CD8-positive, alpha-beta memory T cell (primary cell): ENCODE data around the gene UQCR11. TPM values are rescaled to one million over a fixed set of nuclear protein-coding genes. Genes with fewer than 3 reads are reported as not detected.
A peak's percentile ranks its signal among the peaks of the same experiment; 100 is the strongest.

Experiments used
- CTCF ChIA-PET: fragments of 350-600 bp; sonication (Branson Sonifier 250); formaldehyde crosslinking; loops from one replicate; lab custom pipeline; 2021; ENCODE audit warnings: antibody characterized with exemption; lab: Charles Lee
- POLR2A ChIA-PET: fragments of 350-600 bp; sonication (Branson Sonifier 250); formaldehyde crosslinking; loops from one replicate; lab custom pipeline; 2021; ENCODE audit warnings: antibody characterized with exemption; lab: Charles Lee
- DNase-seq, 5 donors: peaks; one replicate each; pipeline versions ENCODE4 v3.0.0 to v3.0.0-alpha.2; 2020 to 2022; ENCODE audit warnings: mixed read lengths in 1 of 5
- H3K27ac ChIP-seq: one replicate; pipeline ENCODE4 v1.7.0; 2013; ENCODE audit warnings: low read depth, mild to moderate bottlenecking, low read length, moderate library complexity
- H3K27me3 ChIP-seq: 2 replicates; pipeline ENCODE4 v1.7.0; 2013; ENCODE audit warnings: low read length, mild to moderate bottlenecking; ENCODE audit not compliant: insufficient read depth, poor library complexity, severe bottlenecking
- H3K36me3 ChIP-seq: 2 replicates; pipeline ENCODE4 v1.7.0; 2013; ENCODE audit warnings: mild to moderate bottlenecking, low read length, moderate library complexity; ENCODE audit not compliant: insufficient read depth
- H3K4me1 ChIP-seq: 2 replicates; pipeline ENCODE4 v1.7.0; 2013; ENCODE audit warnings: mild to moderate bottlenecking, low read length, moderate library complexity; ENCODE audit not compliant: insufficient read depth
- H3K4me3 ChIP-seq: 2 replicates; pipeline ENCODE4 v1.7.0; 2013; ENCODE audit warnings: mild to moderate bottlenecking, low read length
- H3K9me3 ChIP-seq: 2 replicates; pipeline ENCODE4 v1.7.0; 2013; ENCODE audit warnings: mild to moderate bottlenecking, low read length
- H3K27ac Mint-ChIP-seq, 8 donors: one replicate each; pipeline ENCODE4 v1.8.0; 2020 to 2021; ENCODE audit warnings: mixed read lengths in 8 of 8, mild to moderate bottlenecking in 6 of 8, inconsistent platforms in 3 of 8, moderate library complexity in 3 of 8
- H3K27me3 Mint-ChIP-seq, 2 donors: one replicate each; pipeline ENCODE4 v1.8.0; 2020 to 2021; ENCODE audit warnings: mixed read lengths in 2 of 2, mild to moderate bottlenecking in 1 of 2, moderate library complexity in 1 of 2
- H3K36me3 Mint-ChIP-seq, 3 donors: one replicate each; pipeline ENCODE4 v1.8.0; 2020 to 2021; ENCODE audit warnings: mixed read lengths in 3 of 3, inconsistent platforms in 1 of 3, mild to moderate bottlenecking in 1 of 3
- H3K4me1 Mint-ChIP-seq, 3 donors: one replicate each; pipeline ENCODE4 v1.8.0; 2020 to 2021; ENCODE audit warnings: mixed read lengths in 3 of 3, inconsistent platforms in 1 of 3, mild to moderate bottlenecking in 1 of 3
- H3K4me3 Mint-ChIP-seq, 7 donors: one replicate each; pipeline ENCODE4 v1.8.0; 2020 to 2021; ENCODE audit warnings: mixed read lengths in 7 of 7, mild to moderate bottlenecking in 6 of 7, moderate library complexity in 4 of 7, inconsistent platforms in 2 of 7
- H3K9me3 Mint-ChIP-seq, 5 donors: one replicate each; pipeline ENCODE4 v1.8.0; 2020 to 2022; ENCODE audit warnings: mixed read lengths in 5 of 5, mild to moderate bottlenecking in 3 of 5, moderate library complexity in 2 of 5, inconsistent platforms in 1 of 5
- polyA plus RNA-seq: library from polyadenylated mRNA; unstranded; fragments of 300-500 nt; fragmentation: Illumina TruSeq; gene quantifications from one replicate; pipeline ENCODE4 v1.2.3, GENCODE V29; 2021
- total RNA-seq, 2 experiments: library from RNA; stranded (reverse); gene quantifications; one replicate each; pipeline ENCODE4 v1.2.3, GENCODE V29; 2021

UQCR11 gene
- total and polyA plus RNA-seq, 3 experiments from 2014 or later: 239 to 613 (median 266) TPM

DNA sequence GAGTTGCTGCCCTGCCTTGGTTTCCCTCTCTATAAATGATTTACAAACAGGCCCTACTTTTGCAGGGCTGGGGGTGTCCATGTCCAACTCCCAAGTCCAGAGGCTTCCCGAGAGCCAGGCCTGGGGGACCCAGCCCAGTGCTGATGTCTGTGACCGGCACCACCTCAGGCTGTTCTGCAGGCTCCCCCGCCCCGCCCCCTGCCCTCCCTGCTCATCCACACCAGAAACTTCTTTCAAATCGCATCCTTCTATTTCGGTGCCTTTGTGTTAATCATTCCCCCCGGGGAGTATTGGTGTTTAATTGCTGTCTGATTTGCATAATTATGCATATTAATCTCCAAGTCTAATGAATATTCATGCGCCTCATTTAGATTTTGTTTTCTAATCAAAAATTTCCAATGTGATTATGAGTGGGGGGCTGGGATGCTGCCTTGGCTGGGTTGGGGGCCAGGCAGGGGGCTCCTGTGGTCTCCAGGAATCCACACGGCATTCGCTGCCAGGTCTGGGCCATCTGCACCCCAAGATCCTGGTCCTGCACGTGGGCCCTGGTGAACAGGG, 28.1 kb upstream of the UQCR11 start:
- Mint-ChIP-seq H3K9me3 (no peaks in the 10 kb centered on the region), H3K36me3 (peaks cover 0 to 46% (median 0%) of the 10 kb centered on the region in 3 donors), H3K4me3 (no peak overlapping the region), H3K4me1 (peaks cover under 1 to 3% (median 2%) of the 10 kb centered on the region in 3 donors), H3K27ac (no peak overlapping the region), H3K27me3 (no peaks in the 10 kb centered on the region)
- H3K27me3 ChIP-seq: no peaks in the 10 kb centered on the region
- ChIA-PET CTCF (no interaction called here), POLR2A (no interaction called here)
- no peak overlapping the region for H3K27ac ChIP-seq
- no peak overlapping the region for H3K4me3 ChIP-seq
- H3K9me3 ChIP-seq: no peaks in the 10 kb centered on the region
- H3K4me1 ChIP-seq: no peaks in the 10 kb centered on the region
- DNase-seq: no peak
- peaks cover 5% of the 10 kb centered on the region for H3K36me3 ChIP-seq

DNA sequence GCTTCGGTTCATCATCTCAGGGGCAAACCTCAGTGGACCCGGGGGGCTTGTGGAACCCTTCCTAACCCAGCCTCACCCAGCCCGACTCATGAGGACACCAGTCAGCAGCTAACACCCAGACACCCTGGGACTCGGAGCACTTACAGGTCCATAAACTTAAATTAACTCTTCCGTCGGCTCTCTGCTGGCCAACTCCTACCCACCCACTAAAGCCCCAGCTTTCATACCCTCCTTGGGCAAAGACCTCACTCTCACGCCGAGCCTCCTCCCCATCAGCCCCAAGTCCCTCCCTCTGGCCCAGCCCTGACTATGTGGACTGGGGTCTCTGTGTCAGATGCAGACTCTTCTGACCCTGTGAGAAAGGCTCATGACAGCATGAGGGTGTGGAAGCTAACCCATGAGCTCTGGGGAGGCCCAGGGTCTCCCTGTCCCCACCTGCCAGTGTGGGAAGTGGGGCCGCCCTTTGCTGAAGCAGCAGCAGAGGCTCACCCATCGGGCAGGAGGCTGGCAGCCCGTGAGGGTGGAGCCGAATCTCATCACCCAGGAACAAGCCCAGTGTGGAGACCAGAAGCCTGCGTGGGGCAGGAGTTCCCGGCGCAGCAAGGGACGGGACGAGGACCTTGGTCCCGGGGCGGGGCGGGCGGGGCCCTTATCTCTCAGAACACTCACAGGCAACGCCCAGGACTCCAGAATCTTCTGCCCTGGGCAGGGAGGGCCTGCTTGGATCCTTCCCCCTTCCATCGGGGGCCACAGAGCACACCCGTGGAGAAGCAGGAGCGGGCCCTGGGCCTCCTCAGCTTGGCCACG, 27.4 kb upstream of the UQCR11 start:
- CTCF ChIA-PET: interaction anchor here (0.7 kb wide), 1 partner anchor 84 kb away, joined by 4 read pairs; no protein-coding TSS in a partner anchor
- Mint-ChIP-seq H3K27me3 (no peaks in the 10 kb centered on the region), H3K36me3 (peaks cover 0 to 39% (median 0%) of the 10 kb centered on the region in 3 donors), H3K4me1 (peaks cover 0 to 3% (median 0%) of the 10 kb centered on the region in 3 donors), H3K4me3 (no peak overlapping the region), H3K9me3 (no peaks in the 10 kb centered on the region), H3K27ac (no peak overlapping the region)
- Histone ChIP-seq H3K27ac (peak overlapping the region; percentile 24), H3K4me3 (no peak overlapping the region), H3K27me3 (no peaks in the 10 kb centered on the region), H3K4me1 (no peaks in the 10 kb centered on the region), H3K36me3 (peaks cover 5% of the 10 kb centered on the region), H3K9me3 (no peaks in the 10 kb centered on the region)
- no peak for DNase-seq
- POLR2A ChIA-PET: interaction anchor here (0.6 kb wide), 1 partner anchor 189 kb away, joined by 4 read pairs; no protein-coding TSS in a partner anchor

DNA sequence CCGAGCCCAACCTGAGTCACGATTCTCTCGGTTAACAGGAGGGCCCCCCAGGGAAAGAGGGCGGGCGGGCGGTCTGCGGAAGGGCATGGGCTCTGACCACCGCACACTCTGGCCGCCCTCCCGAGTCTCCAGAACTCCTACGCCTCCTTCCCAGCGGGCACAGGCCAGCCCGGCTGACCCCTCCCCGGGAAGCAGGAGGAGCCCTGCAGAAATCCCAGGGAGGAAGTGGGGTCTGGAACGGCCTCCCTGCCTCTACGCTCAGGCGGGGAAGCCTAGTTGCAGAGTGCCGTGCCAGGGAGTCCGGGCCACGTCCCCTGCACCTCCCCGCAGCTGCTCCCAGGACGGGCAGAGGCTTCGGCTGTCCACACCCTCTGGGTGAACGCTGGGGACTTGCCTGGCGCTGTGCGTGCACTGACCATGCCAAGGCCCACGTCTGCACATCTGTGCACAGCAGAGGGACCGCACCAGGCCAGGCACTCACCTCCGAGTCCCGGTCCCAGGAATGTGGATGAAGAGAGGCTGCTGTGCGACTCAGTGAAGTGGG, 26.4 kb upstream of the UQCR11 start:
- Mint-ChIP-seq H3K27me3 (no peaks in the 10 kb centered on the region), H3K27ac (no peak overlapping the region), H3K4me3 (no peak overlapping the region), H3K4me1 (peaks cover 0 to 3% (median 0%) of the 10 kb centered on the region in 3 donors), H3K36me3 (peaks cover 0 to 33% (median 0%) of the 10 kb centered on the region in 3 donors), H3K9me3 (no peaks in the 10 kb centered on the region)
- no peaks in the 10 kb centered on the region for H3K9me3 ChIP-seq
- H3K27ac ChIP-seq: no peak overlapping the region
- peaks cover 5% of the 10 kb centered on the region for H3K36me3 ChIP-seq
- ChIA-PET POLR2A (no interaction called here), CTCF (no interaction called here)
- H3K27me3 ChIP-seq: no peaks in the 10 kb centered on the region
- H3K4me1 ChIP-seq: no peaks in the 10 kb centered on the region
- no peak for DNase-seq
- no peak overlapping the region for H3K4me3 ChIP-seq

DNA sequence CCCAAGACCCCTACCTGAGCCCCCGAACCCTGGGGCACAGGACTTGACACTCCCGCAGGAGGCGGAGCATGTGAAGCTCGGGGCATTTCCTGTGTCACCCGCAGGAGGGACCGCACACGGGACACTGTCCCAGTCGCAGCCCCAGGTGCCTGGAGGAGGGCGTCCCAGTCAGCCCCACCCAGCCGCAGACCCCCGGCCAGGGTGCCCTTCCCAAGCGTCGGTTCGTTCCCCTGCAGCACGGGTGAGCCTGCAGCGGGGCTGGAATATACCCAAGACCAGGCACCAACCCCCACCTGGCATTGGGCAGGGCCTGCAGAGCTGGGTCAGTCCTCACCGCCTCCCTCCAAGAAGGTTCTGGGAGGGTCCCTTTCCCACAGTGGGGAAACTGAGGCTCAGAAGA, 25.5 kb upstream of the UQCR11 start:
- ChIA-PET POLR2A (no interaction called here), CTCF (no interaction called here)
- H3K4me3 ChIP-seq: no peak overlapping the region
- DNase-seq: no peak
- H3K27ac ChIP-seq: no peak overlapping the region
- H3K4me3 Mint-ChIP-seq: no peak overlapping the region
- no peaks in the 10 kb centered on the region for H3K27me3 ChIP-seq
- H3K9me3 Mint-ChIP-seq: no peaks in the 10 kb centered on the region
- H3K9me3 ChIP-seq: no peaks in the 10 kb centered on the region
- H3K27ac Mint-ChIP-seq: no peak overlapping the region
- H3K4me1 Mint-ChIP-seq: peaks cover 0 to 3% (median 0%) of the 10 kb centered on the region in 3 donors
- H3K27me3 Mint-ChIP-seq: no peaks in the 10 kb centered on the region
- H3K36me3 ChIP-seq: peaks cover 5% of the 10 kb centered on the region
- no peaks in the 10 kb centered on the region for H3K4me1 ChIP-seq
- H3K36me3 Mint-ChIP-seq: peaks cover 0 to 29% (median 0%) of the 10 kb centered on the region in 3 donors

DNA sequence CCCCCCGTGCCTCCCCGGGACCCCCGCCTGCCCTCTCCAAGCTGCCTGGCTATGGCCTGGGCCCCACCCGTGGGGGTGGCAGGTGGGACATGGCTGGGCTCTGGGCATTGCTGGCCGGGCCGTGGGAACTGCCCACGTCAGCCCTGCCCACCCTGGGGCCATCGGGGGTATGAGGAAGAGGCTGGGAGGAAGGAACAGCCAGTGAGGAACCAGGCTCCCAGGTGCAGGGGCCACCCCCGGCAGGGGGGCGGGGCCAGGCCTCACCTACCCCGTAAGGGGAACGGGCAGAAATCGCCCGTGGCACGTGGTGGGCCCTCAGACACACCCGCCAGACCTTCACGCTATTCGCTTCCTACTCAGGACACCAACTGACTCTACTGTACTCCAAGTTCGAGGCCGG, 24.8 kb upstream of the UQCR11 start:
- H3K27ac ChIP-seq: no peak overlapping the region
- POLR2A ChIA-PET: no interaction called here
- peaks cover 0 to 25% (median 0%) of the 10 kb centered on the region in 3 donors for H3K36me3 Mint-ChIP-seq
- DNase-seq: no peak
- H3K4me1 Mint-ChIP-seq: no peaks in the 10 kb centered on the region
- CTCF ChIA-PET: no interaction called here
- H3K4me1 ChIP-seq: no peaks in the 10 kb centered on the region
- no peak overlapping the region for H3K4me3 ChIP-seq
- no peak overlapping the region for H3K4me3 Mint-ChIP-seq
- no peak overlapping the region for H3K27ac Mint-ChIP-seq
- H3K36me3 ChIP-seq: peaks cover 5% of the 10 kb centered on the region
- H3K9me3 ChIP-seq: no peaks in the 10 kb centered on the region
- H3K27me3 Mint-ChIP-seq: no peaks in the 10 kb centered on the region
- H3K27me3 ChIP-seq: no peaks in the 10 kb centered on the region
- H3K9me3 Mint-ChIP-seq: no peaks in the 10 kb centered on the region

DNA sequence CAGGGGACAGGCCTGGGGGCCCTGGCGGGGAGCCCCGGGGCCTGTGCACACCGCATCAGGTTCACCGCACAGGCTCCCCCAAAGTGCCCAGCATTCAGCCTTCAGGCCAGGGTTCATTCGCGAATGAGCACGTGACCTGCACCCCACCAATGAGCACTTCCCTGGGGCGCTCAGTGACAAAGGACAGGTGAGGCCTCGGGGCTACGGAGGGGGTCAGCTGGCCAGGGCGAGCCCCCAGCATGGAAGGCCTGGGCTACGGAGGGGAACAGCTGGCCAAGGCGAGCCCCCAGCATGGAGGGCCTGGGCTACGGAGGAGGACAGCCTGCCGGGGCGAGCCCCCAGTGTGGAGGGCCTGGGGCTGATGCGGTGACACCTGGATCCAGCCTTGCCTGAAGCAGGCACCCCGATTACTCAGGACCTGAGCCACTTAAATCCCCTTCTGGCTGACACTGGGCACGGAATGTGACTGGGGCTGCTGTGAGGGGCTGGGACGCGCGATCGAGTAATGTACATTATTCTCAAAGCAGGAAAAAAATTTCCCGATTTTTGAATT, 24.1 kb upstream of the UQCR11 start:
- Mint-ChIP-seq H3K9me3 (no peaks in the 10 kb centered on the region), H3K27ac (peak overlapping the region in 1 of 8 donors; percentile 50)
- no peaks in the 10 kb centered on the region for H3K36me3 ChIP-seq

DNA sequence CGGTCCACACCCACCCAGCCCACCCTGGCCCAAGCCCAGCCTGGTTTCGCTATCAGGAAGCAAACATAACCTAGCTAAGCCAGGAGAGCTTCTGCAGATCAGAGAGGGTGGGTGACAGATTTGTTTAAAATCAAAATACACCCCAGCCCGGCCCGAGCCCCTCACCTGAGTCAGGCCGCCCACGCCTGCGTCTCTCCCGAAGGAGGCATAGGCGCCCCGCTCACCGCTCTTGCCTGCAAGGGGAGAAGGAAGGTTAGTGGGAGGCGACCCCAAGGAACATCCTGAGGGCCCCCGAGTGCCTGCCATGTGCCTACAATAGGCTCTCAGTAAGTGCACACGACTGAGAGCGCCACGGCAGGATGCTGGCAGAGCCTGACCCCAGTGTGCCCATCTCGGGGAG, 21.9 kb upstream of the UQCR11 start:
- CTCF ChIA-PET: no interaction called here
- Mint-ChIP-seq H3K4me3 (no peak overlapping the region), H3K27ac (no peak overlapping the region), H3K9me3 (no peaks in the 10 kb centered on the region), H3K36me3 (peaks cover 0 to 27% (median 4%) of the 10 kb centered on the region in 3 donors), H3K27me3 (no peaks in the 10 kb centered on the region), H3K4me1 (peaks cover 0 to 1% (median 0%) of the 10 kb centered on the region in 3 donors)
- Histone ChIP-seq H3K9me3 (no peaks in the 10 kb centered on the region), H3K4me3 (no peak overlapping the region), H3K36me3 (no peaks in the 10 kb centered on the region), H3K27me3 (no peaks in the 10 kb centered on the region), H3K4me1 (no peaks in the 10 kb centered on the region), H3K27ac (no peak overlapping the region)
- no peak for DNase-seq
- POLR2A ChIA-PET: no interaction called here

More for the DNA sequence above, 24.1 kb upstream of the UQCR11 start:
- ChIA-PET POLR2A (no interaction called here), CTCF (no interaction called here)
- no peaks in the 10 kb centered on the region for H3K27me3 ChIP-seq
- H3K27ac ChIP-seq: no peak overlapping the region
- no peaks in the 10 kb centered on the region for H3K9me3 ChIP-seq
- no peak overlapping the region for H3K4me3 ChIP-seq
- Mint-ChIP-seq H3K27me3 (no peaks in the 10 kb centered on the region), H3K36me3 (peaks cover 0 to 25% (median 0%) of the 10 kb centered on the region in 3 donors), H3K4me3 (no peak overlapping the region), H3K4me1 (peaks cover 0 to under 1% (median 0%) of the 10 kb centered on the region in 3 donors)
- H3K4me1 ChIP-seq: no peaks in the 10 kb centered on the region
- no peak for DNase-seq
